Adipose tissue (tissue), 3 donors: Measurements from ENCODE around the gene GPR39. TPM values are rescaled to one million over a fixed set of nuclear protein-coding genes. Genes with fewer than 3 reads are reported as not detected.
"Not testable (repeated sequence)": the region's sequence is repeated elsewhere in the genome, so short reads cannot be mapped to it uniquely, and the experiment has no call there.

Experiments used
- H3K27ac ChIP-seq: one replicate; pipeline ENCODE4 v1.5.1; 2013; ENCODE audit warnings: low read depth, low read length
- WGBS, 3 donors: extraction: QIAGEN DNeasy Blood & Tissue Kit; methylation state at CpG; one replicate each; pipeline ENCODE4 v1.1.7; 2013; 5-methylcytosine and 5-hydroxymethylcytosine counted together
- polyA plus RNA-seq, 3 donors: library from polyadenylated mRNA; stranded (reverse); fragments of 200-250 nt; gene quantifications; one replicate each; pipeline ENCODE4 v1.2.3, GENCODE V29; 2013
- donor health status: healthy with polysubstance abuse.
- donor health status: Bipolar disorder and iron deficiency.
- donor health status: healthy.

GPR39 gene
- 1 to 10 TPM in 1 of 3 donors, under 1 TPM in 1, not detected in 1; 0.54 to 2.9 TPM for polyA plus RNA-seq

DNA sequence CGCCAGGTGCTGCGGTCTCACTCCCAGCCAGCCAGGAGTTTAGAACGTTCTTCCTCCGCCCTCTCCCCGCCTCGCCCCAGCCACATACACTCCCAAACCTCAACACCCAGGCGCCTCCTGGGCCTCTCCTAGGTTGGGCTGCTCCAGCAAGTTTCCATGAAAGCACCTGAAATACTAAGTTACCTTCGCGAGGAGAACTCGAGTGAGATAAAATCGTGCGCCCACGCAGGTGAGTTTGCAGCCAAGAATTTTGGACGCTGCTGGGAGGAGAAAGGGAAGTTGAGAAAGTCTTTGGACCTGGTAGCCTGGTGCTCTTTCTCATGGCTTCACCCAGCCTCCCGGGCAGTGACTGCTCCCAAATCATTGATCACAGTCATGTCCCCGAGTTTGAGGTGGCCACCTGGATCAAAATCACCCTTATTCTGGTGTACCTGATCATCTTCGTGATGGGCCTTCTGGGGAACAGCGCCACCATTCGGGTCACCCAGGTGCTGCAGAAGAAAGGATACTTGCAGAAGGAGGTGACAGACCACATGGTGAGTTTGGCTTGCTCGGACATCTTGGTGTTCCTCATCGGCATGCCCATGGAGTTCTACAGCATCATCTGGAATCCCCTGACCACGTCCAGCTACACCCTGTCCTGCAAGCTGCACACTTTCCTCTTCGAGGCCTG lies at the start of gene GPR39:
Gene GPR39 (plus strand): TSS at position 83 of the 673 bp plus-strand sequence.
- H3K27ac ChIP-seq: no peak within 1 kb of the TSS
- WGBS, 3 donors: 25 to 44% (median 43%) methylated on average over 22 to 23 of the region's 23 CpGs

DNA sequence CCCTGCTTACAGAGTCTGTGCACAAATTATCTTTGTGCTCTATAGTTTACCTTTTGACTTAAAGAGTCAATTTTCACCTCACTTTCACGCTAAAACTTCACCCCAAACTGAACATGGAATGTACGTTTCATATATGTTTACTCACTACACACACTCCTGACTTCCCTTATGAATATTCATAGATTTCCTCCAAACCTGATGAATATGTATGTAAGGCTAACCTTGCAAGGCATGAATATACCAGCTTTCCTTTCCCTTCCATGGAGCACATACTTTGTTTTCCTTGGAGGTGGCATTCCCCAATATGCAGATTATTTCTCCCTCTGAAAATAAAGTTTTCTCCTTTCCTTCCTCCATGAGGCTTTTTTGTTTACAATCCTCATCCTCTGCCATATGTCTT lies 48.4 kb upstream of the GPR39 start:
- no peak overlapping the region for H3K27ac ChIP-seq
- WGBS, 3 donors: 36 to 40% (median 36%) methylated on average over 2 of the region's 2 CpGs

DNA sequence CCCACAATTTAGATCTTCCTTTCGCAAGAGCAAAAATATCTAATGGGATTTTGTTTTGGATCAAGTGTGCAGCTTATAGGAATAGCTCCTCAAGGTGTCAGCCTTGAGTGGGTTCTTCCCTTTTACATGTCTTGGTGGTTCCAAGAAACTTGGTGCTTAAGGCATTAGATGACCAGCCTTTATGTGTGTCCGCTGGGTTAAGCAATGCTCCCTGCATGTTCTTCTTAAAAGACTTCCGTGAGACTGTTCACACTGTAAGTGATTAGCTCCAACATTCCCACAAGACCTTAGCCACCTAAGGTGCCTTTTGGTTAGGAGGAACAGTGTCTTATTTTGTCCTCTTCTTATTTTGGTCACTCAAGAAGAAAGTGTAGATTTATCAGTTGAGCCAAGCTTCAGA lies 44.3 kb upstream of the GPR39 start:
- 89 to 94% (median 90%) methylated on average over 3 of the region's 3 CpGs for WGBS, 3 donors
- H3K27ac ChIP-seq: no peak overlapping the region

DNA sequence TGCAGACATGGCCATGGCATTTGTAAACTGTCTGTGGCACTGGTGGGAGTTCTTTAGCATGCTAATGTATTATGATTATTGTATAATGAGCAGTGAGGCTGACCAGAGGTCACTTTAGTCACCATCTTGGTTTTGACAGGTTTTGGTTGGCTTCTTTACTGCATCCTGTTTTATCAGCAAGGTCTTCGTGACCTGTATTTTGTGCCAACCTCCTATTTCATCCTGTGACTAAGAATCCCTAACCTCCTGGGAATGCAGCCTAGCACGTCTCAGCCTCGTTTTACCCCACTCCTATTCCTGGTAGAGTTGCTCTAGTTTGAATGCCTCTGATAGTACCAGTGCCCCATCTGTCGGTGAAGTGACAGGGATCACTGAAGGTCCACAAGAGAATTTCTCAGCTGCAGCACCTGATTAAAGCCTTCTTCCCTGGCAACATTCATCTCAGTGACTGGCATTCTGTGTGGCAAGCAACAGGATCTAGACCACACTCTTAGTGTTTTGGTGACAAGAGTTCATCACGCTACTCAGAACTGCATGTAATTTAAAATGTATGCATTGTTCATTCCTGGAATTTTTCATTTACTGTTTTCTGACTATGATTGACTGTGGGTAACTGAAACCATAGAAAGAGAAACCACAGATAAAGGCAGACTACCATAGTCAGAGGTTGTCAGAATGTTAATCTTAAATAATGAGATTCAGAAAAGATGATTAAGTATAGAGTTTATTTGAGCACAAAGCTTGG lies 43.0 kb upstream of the GPR39 start:
- WGBS, 3 donors: 69 to 81% (median 78%) methylated on average over 5 of the region's 5 CpGs
- H3K27ac ChIP-seq: no peak overlapping the region

DNA sequence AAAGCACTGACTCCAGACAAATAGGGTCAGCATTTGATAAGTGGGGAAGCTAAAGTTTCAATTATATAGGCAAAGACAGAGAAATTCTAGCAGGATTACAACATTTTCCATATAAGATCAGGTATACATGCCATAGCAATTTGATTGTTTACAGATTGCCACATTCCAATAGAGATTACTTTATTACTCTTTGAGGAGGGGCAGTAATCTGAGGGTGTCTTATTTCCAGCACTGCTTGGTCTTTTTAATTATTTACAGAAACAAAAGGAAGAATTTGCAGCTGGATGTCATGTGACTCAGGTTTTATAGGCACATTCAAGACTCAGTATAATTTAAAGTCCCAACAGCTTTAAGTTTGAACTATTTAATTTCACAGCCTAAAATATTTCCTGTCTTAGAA lies 42.5 kb upstream of the GPR39 start:
- no peak overlapping the region for H3K27ac ChIP-seq

DNA sequence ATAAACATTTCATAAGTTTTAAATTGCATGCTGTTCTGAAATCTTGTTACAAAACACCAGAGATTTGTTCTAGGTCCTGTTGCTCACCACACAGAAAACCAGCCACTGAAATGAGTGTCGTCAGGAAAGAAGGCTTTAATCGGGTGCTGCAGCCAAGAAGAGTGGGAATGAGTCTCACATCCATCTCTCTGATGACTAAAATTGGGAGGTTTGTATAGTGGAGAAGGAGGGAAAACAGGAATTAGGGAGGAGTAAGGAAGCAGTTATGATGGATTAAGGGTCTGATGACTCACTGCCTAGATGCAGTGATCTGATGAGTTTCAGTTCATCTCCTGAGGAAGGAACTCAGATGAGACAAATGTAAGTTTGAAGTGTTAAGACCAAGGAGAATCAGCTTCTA lies 42.1 kb upstream of the GPR39 start:
- 53 to 76% (median 53%) methylated on average over 2 of the region's 2 CpGs for WGBS, 3 donors
- no peak overlapping the region for H3K27ac ChIP-seq

DNA sequence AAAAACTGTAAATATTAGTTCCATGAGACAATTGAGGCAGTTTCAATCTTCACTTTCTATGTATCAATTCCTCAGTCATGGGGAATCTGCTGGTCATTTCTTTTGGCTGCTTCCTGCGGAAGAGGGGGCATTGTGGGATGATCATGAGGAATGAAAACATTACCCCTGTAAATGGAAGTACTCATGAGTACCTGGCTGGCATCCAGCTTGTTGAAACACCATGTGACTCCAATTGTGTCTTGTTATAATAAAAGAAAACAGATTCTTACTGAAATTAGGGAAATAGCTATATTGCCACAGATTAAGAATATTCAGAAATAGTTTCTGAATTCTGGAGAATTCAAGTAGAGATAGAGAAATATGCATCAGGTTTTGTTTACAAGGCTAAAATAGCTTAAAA lies 41.6 kb upstream of the GPR39 start:
- no peak overlapping the region for H3K27ac ChIP-seq

DNA sequence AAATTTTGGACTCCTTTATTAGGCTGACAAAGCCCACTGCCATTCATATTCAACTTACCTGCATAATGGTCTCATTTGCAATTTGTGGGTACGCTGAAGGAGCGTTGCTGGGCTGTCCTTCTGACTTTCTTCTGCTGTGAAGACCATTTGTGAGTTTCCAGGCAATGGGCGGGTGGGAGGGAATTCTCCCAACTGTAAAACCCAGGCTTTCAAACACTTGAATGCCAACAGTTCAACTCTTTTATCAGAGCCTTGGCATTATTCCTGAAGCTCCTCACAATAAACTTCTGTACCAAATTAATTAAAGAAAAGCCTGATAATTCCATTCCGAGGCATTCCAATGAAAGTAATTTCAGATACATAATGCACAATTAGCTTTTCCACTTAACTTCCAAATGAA lies 35.2 kb upstream of the GPR39 start:
- 75 to 88% (median 85%) methylated on average over 4 of the region's 4 CpGs for WGBS, 3 donors
- no peak overlapping the region for H3K27ac ChIP-seq

More for the DNA sequence above, 41.6 kb upstream of the GPR39 start:
- WGBS, 3 donors: 46 to 67% (median 48%) methylated on average over 1 of the region's 1 CpG

DNA sequence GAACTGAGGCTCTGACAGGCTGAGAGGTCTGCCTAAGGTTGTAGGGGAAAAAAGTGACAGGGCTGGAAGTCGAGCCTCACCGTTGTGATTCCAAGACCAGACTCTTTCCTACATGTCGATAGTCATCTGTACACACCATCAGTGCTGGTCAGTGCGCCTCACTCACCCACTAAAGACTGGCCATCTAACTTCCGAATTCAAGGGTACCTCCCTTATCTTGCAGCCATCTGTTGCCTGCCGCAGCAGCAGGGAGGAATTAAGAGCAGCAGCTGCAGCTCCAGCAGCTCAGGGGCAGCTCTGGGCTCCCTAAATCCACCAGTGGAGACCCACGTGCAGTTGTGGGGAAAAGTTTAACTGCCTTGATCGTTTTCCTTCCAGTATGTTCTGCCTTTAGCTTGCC lies 32.6 kb upstream of the GPR39 start:
- no peak overlapping the region for H3K27ac ChIP-seq
- WGBS, 3 donors: 35 to 59% (median 44%) methylated on average over 8 of the region's 8 CpGs

DNA sequence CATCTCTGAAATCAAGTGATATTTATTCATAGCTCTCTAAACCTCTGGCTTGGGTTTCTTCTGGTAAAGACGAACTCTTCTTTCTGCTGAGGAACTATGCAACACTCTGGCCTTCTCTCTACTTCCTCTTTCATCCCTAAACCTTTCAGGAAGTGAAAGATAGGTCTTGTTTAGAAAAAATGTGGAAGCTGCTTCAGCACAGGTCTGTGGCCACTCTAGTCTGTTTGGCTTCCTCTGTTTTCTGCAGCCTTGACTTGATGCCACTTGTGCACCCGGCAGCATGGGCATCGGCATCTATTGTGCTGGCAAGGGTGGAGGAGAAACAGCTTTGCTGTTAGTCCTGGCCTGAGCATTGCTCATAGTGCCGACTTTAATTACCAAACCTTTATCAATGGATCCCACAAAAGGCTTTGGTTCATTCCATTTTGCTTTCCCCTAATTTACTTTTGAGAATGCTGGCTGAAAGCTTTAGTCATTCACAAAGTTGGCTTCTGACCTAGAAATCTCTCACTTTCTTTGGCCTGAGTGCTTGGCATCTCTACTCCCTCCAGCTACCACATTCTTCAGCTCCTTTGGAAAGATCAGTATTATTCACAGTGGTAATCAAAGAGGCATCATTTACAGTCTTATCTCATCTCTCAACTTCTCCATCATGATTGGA lies 32.0 kb upstream of the GPR39 start:
- no peak overlapping the region for H3K27ac ChIP-seq
- 41 to 64% (median 49%) methylated on average over 4 of the region's 4 CpGs for WGBS, 3 donors

DNA sequence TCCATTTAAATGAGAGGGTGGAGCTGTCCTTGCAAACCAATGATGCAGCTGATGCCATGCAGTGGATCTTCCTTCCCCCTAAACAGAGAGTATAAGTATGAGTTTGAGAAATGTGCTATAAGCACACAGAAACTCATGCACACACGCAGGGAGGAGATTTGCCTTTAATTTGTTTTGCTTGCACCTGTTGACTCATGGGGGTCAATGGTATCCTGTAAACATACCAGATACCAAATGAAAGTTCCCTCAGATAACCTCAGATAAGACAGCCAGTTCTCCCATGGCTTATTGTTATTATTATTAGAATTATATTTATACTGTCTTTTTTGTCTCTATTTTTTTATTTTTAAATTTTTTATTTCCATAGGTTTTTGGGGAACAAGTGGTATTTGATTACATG lies 29.5 kb upstream of the GPR39 start:
- no peak overlapping the region for H3K27ac ChIP-seq
- WGBS, 3 donors: 75 to 93% (median 88%) methylated on average over 1 of the region's 1 CpG

DNA sequence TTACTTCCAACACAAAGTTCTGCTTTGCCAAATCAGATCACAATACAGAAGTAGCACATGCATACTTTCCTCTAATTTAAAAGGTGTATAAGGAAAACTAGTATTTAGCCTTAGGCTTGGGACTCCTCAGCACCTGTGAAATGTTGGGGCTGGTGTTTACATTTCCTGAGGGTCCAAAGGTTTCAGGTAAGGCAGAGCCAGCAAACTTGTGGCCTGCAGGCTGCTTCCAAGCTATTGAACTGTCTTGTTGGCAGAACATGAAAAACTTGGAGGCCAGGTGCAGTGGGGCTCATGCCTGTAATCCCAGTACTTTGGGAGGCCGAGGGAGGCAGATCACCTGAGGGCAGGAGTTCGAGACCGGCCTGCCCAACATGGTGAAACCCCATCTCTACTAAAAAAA lies 26.5 kb upstream of the GPR39 start:
- H3K27ac ChIP-seq: no peak overlapping the region
- WGBS, 3 donors: 90 to 91% (median 91%) methylated on average over 3 of the region's 3 CpGs

DNA sequence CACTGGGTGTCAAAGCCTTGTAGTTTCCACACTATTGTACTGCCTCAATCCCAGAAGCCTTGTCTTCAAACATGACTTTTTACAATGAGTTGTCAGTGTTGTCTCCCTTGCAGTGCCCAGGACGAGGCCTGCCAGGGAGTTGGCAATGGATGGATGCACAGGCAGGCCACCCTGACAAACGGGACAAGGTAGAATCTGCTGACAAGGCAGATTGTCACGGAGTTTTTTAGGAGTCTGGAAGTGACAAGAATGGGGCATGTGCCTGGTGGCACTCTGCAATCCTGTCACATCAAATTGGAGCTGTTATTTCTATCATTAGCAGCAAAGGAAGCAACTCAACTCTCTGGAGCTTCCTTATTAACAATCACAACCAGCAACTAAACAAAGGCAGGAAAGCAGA lies 25.2 kb upstream of the GPR39 start:
- WGBS, 3 donors: 60 to 74% (median 62%) methylated on average over 3 of the region's 3 CpGs
- H3K27ac ChIP-seq: no peak overlapping the region

DNA sequence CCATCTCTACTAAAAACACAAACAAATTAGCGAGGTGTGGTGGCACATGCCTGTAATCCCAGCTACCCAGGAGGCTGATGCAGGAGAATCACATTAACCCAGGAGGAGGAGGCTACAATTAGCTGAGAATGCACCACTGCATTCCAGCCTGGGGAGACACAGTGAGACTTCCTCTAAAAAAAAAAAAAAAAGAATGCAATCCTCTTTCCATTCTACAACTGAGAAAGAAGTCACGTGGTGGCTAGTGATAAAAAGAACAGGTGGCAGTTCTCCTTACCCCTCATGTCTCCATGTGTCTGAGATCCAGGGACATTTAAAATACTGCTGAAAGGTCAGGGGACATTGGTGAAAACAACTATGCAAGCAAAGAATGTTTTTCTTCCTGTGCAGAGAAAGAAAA lies 24.4 kb upstream of the GPR39 start:
- H3K27ac ChIP-seq: no peak overlapping the region
- 32 to 48% (median 38%) methylated on average over 2 of the region's 2 CpGs for WGBS, 3 donors

DNA sequence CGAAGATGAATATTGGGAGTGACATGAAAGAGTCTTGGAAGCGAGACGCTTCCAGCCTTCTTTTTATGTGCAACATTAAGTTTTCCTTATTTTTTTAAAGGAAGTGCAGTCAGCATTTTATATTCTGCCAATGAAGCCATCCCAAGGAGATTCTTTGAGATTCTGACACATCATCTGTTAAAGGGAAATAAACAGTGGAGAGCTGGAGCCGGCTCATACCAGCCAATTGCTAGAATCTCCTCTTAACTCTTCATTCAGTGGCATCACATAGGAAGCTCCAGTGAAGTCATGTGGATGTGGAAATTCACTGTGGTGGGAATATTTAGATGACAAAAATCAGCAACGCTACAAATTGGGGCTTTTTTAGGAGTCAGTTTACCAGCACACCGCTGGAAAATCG lies 23.7 kb upstream of the GPR39 start:
- WGBS, 3 donors: 75 to 88% (median 81%) methylated on average over 7 of the region's 7 CpGs
- H3K27ac ChIP-seq: no peak overlapping the region

DNA sequence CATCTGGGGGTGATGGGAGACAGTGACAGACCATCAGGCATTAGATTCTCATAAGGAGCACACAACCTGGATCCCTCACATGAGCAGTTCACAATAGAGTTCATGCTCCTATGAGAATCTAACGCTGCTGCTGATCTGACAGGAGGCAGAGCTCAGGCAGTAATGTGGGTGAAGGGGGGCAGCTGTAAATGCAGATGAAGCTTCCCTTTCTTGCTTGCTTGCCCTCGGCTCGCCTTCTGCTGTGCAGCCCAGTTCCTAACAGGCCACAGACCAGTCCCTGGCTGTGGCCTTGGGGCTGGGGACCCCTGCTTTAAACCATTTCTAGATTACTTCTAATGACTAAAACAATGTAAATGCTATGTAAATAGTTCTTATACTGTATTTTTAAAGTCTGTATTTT lies 19.6 kb upstream of the GPR39 start:
- 59 to 75% (median 60%) methylated on average over 3 of the region's 3 CpGs for WGBS, 3 donors

DNA sequence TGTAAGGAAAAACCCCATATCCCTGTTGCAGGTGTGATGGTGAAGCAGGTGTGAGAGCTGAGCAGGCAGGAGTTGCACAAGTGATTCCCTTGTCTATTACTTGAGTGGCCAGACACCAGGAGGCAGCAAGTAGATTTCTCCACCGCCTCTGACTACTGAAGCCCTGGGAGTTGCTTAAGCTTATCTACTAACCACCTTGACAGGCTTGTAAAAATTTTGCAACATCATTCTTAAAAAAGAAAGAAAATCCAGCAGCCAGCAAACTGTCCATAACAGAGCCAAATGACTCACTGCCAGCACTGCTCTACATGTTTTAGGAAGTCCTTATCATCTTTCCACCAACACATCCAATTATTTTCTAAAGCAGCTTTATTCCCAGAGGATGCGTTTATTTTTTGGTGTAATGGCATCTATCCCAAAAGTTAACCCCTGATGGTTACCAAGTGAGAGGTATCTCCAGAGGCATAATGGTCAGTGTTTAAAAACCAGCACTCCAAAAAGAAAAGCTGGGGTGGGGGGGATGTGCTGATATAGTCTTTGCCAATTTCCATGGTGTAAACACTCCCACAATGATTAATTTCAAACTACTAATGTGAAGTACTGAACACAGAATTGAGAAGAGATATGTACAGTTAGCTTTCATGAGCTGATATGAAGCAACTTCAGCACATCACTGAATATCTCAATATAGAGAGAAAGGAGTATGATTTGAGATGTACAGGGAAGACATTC lies 16.3 kb upstream of the GPR39 start:
- H3K27ac ChIP-seq: no peak overlapping the region
- WGBS, 3 donors: 21 to 40% (median 24%) methylated on average over 2 of the region's 2 CpGs

More for the DNA sequence above, 19.6 kb upstream of the GPR39 start:
- H3K27ac ChIP-seq: not testable (repeated sequence)

DNA sequence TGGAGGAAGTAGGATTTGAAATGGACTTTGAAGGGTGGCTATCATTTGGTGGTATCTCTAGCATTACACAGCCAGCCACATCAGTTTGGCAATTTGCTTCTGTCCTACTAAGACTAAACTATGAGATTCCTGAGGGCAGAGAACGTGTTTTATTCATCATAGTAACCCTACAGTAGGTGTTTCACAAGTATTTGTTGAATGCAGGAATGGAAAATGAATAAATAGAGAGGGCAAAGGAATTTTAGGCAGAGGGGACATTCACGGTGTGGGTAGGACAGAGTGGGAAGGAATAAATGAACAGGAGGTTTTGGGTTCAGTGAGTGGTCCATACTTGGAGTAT lies 15.7 kb upstream of the GPR39 start:
- H3K27ac ChIP-seq: no peak overlapping the region
- 74 to 86% (median 76%) methylated on average over 2 of the region's 2 CpGs for WGBS, 3 donors

DNA sequence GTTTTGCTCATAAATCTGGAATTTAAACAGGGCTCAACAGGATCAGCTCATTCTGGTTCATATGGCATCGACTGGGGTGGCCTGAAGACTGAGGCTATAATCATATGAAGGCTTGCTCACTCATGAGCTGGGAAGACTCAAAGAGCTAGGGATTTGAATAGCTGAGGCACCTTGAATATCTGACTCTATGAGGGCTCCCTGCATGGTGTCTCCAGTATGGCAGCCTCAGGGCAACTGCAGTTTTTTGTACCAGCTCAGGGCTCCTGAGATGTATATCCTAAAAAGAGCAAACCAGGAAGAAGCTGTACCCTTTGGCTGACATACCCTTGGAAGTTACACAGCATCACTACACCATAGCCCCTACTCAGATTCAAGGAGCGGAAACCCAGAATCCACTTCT lies 15.3 kb upstream of the GPR39 start:
- no peak overlapping the region for H3K27ac ChIP-seq
- 91 to 95% (median 92%) methylated on average over 2 of the region's 2 CpGs for WGBS, 3 donors
